Endothelial cell of umbilical vein (primary cell): ENCODE measurements around the gene DNAI1. TPM values are rescaled to one million over a fixed set of nuclear protein-coding genes. Genes with fewer than 3 reads are reported as not detected.
"Not testable (repeated sequence)": the region's sequence is repeated elsewhere in the genome, so short reads cannot be mapped to it uniquely, and the experiment has no call there.

Experiments
- BruUV-seq: library from RNA; stranded (reverse); fragments of 400-500 nt; replicated peaks from 2 replicates; lab custom pipeline; 2021; lab: Mats Ljungman, UMichigan
- CTCF ChIA-PET: fragments of 300-600, 350-600 bp; sonication (Branson Sonifier 250); formaldehyde crosslinking; loops from one replicate; lab custom pipeline; 2021; ENCODE audit warnings: antibody characterized with exemption, inconsistent platforms; lab: Charles Lee
- POLR2A ChIA-PET: fragments of 300-600, 350-600 bp; sonication (Branson Sonifier 250); formaldehyde crosslinking; loops from one replicate; lab custom pipeline; 2021; ENCODE audit warnings: antibody characterized with exemption, inconsistent platforms; lab: Charles Lee
- DNase-seq: peaks from one replicate; pipeline ENCODE4 v3.0.0-alpha.2; 2011; ENCODE audit warnings: low read depth, low spot score
- FAIRE-seq: peaks from 2 replicates; lab custom pipeline; 2011; peaks lifted over from hg19 to GRCh38; lab: Jason Lieb, UNC
- H2AFZ ChIP-seq: 2 replicates; pipeline ENCODE4 v1.6.0; 2012; ENCODE audit warnings: low read depth, low read length, control low read depth, inconsistent platforms
- H3K27ac ChIP-seq: 2 replicates; pipeline ENCODE4 v1.5.1; 2011; ENCODE audit warnings: low read depth, mild to moderate bottlenecking, control low read depth, low read length, moderate library complexity; ENCODE audit not compliant: insufficient read depth
- H3K27me3 ChIP-seq, 2 experiments: 2 replicates each; pipeline versions ENCODE4 v1.6.0 to v1.6.1; 2011; ENCODE audit warnings: low read length in 2 of 2, mixed read lengths in 1 of 2; ENCODE audit not compliant: control insufficient read depth in 2 of 2, insufficient read depth in 2 of 2
- H3K36me3 ChIP-seq, 2 experiments: 2 replicates in 1 of 2; 3 replicates in 1 of 2; pipeline ENCODE4 v1.5.1; 2011; ENCODE audit warnings: low read length in 2 of 2, mild to moderate bottlenecking in 1 of 2, moderate library complexity in 1 of 2; ENCODE audit not compliant: control insufficient read depth in 2 of 2, insufficient read depth in 2 of 2; ENCODE audit errors: extremely low read depth in 1 of 2
- H3K4me1 ChIP-seq: 3 replicates; pipeline ENCODE4 v1.5.1; 2011; ENCODE audit warnings: mild to moderate bottlenecking, low read length; ENCODE audit not compliant: control insufficient read depth, insufficient read depth; ENCODE audit errors: extremely low read depth
- H3K4me2 ChIP-seq: 2 replicates; pipeline ENCODE4 v1.6.1; 2011; ENCODE audit warnings: low read length, control low read depth, mixed read lengths; ENCODE audit not compliant: insufficient read depth
- H3K4me3 ChIP-seq, 3 experiments: fragments of 200-600 bp in 1 of 3; sonication (generic), shearing (Covaris generic) in 1 of 3; replicated peaks in 1 of 3; 2 replicates each; pipeline ENCODE4 v1.5.1; 2011 to 2016; ENCODE audit warnings: control low read depth in 3 of 3, low read length in 3 of 3, mild to moderate bottlenecking in 2 of 3, inconsistent platforms in 1 of 3, low read depth in 1 of 3, moderate library complexity in 1 of 3; ENCODE audit not compliant: insufficient read depth in 1 of 3
- H3K79me2 ChIP-seq: 2 replicates; pipeline ENCODE4 v1.6.0; 2012; ENCODE audit warnings: low read length, inconsistent platforms; ENCODE audit not compliant: control insufficient read depth, insufficient read depth
- H3K9ac ChIP-seq: replicated peaks from 2 replicates; pipeline ENCODE3; 2011; ENCODE audit warnings: low read length, control low read depth; ENCODE audit not compliant: insufficient read depth; ENCODE audit errors: extremely low read depth
- H3K9me1 ChIP-seq: replicated peaks from 3 replicates; pipeline ENCODE4 v1.6.0; 2011; ENCODE audit warnings: mild to moderate bottlenecking, low read length; ENCODE audit not compliant: control insufficient read depth, insufficient read depth; ENCODE audit errors: extremely low read depth
- H3K9me3 ChIP-seq: replicated peaks from 2 replicates; pipeline ENCODE4 v1.5.1; 2012; ENCODE audit warnings: low read length, inconsistent platforms; ENCODE audit not compliant: control insufficient read depth, insufficient read depth
- H4K20me1 ChIP-seq: replicated peaks from 2 replicates; pipeline ENCODE3; 2011; ENCODE audit warnings: mild to moderate bottlenecking, low read length; ENCODE audit not compliant: control insufficient read depth, insufficient read depth; ENCODE audit errors: extremely low read depth
- EZH2 ChIP-seq: IDR thresholded peaks from 2 replicates; pipeline ENCODE4 v1.6.1; 2012; ENCODE audit warnings: borderline replicate concordance, low read depth, mild to moderate bottlenecking, moderate library complexity, low read length, inconsistent platforms; ENCODE audit not compliant: severe bottlenecking
- FOS ChIP-seq: IDR thresholded peaks from 2 replicates; pipeline ENCODE4 v1.6.1; 2011; ENCODE audit warnings: mild to moderate bottlenecking, low read length, moderate library complexity, borderline replicate concordance; ENCODE audit not compliant: insufficient read depth
- GATA2 ChIP-seq: IDR thresholded peaks from 2 replicates; pipeline ENCODE4 v1.7.0; 2011; ENCODE audit warnings: low read depth, mild to moderate bottlenecking, moderate library complexity, mixed read lengths, low read length; ENCODE audit not compliant: insufficient read length, insufficient read depth
- JUN ChIP-seq: IDR thresholded peaks from 2 replicates; pipeline ENCODE4 v1.6.1; 2011; ENCODE audit warnings: borderline replicate concordance, low read depth; ENCODE audit not compliant: insufficient read length, insufficient read depth
- MYC ChIP-seq: IDR thresholded peaks from one replicate; pipeline ENCODE4 v1.6.1; 2011; ENCODE audit warnings: mild to moderate bottlenecking, low read depth, low read length
- POLR2A ChIP-seq: IDR thresholded peaks from 2 replicates; pipeline ENCODE4 v1.6.1; 2012; ENCODE audit warnings: low read depth, mild to moderate bottlenecking, control low read depth, low read length
- POLR2AphosphoS5 ChIP-seq: IDR thresholded peaks from 2 replicates; pipeline ENCODE4 v1.6.1; 2012; ENCODE audit warnings: low read depth, mild to moderate bottlenecking, control low read depth, low read length, moderate library complexity; ENCODE audit not compliant: insufficient read depth
- dilution Hi-C: fragments of 300-500 bp; cut with MboI; formaldehyde crosslinking; loops from one replicate; pipeline ENCODE4 v1.15.0; 2019; ENCODE audit warnings: low sequenced_read_pairs; ENCODE audit not compliant: extremely low pct_ligation_motif_present
- intact Hi-C: fragments of 100-400 bp; cut with micrococcal nuclease; formaldehyde crosslinking; loops from one replicate; pipeline ENCODE4 v1.10.0; 2022
- polyA plus RNA-seq, 4 experiments: library from polyadenylated mRNA; depleted of rRNA in 3 of 4; stranded (reverse) in 3 of 4; unstranded in 1 of 4; fragments of >200 nt; gene quantifications; 2 replicates each; pipeline versions ENCODE4 v1.2.1 to v1.2.3, GENCODE V29; 2011 to 2012; ENCODE audit warnings: missing spikeins in 1 of 4
- total RNA-seq: library from RNA; stranded (reverse); gene quantifications from 2 replicates; pipeline ENCODE4 v1.2.3, GENCODE V29; 2021
- TF ChIP-seq, protein P1 (sequence below), 2 donors: IDR thresholded peaks; 1 replicate in 1 of 2; 2 replicates in 1 of 2; pipeline ENCODE4 v1.5.1; 2011; ENCODE audit warnings: low read length in 2 of 2, mild to moderate bottlenecking in 2 of 2, moderate library complexity in 2 of 2, control low read depth in 1 of 2, inconsistent platforms in 1 of 2, low read depth in 1 of 2; ENCODE audit not compliant: insufficient read depth in 1 of 2; ENCODE audit errors: extremely low read depth in 1 of 2
- TF ChIP-seq, protein P2 (sequence below): IDR thresholded peaks from 2 replicates; pipeline ENCODE4 v1.6.1; 2011; ENCODE audit not compliant: insufficient read depth, insufficient read length

Gene DNAI1
- total and polyA plus RNA-seq, 2 donors (not counting 3 experiments of a cell fraction or from before 2014, with no cell fraction given) = not detected

DNA sequence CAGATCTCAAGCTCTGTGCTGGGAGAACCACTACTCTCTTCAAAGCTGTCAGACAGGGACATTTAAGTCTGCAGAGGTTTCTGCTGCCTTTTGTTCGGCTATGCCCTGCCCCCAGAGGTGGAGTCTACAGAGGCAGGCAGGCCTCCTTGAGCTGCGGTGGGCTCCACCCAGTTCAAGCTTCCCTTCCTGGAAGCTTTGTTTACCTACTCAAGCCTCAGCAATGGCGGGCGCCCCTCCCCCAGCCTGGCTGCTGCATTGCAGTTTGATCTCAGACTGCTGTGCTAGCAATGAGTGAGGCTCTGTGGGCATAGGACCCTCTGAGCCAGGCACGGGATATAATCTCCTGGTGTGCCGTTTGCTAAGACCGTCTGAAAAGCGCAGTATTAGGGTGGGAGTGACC is 73.4 kb downstream of the DNAI1 start:
- BruUV-seq, H3K4me3 ChIP-seq, FAIRE-seq, intact Hi-C loops, H3K9ac ChIP-seq, H4K20me1 ChIP-seq, H3K4me1 ChIP-seq, H3K79me2 ChIP-seq, H2AFZ ChIP-seq, H3K9me1 ChIP-seq, H3K36me3 ChIP-seq, dilution Hi-C loops, DNase-seq, H3K27ac ChIP-seq, POLR2A ChIA-PET, H3K9me3 ChIP-seq, H3K4me2 ChIP-seq: not testable (repeated sequence)
- CTCF ChIA-PET = interaction anchor here (1.2 to 2.2 kb wide), 2 partner anchors 16 to 128 kb away, joined by 4 to 10 read pairs; no protein-coding TSS in a partner anchor
- H3K27me3 ChIP-seq = peaks cover 15 to 18% of the 10 kb centered on the region in 2 experiments

DNA sequence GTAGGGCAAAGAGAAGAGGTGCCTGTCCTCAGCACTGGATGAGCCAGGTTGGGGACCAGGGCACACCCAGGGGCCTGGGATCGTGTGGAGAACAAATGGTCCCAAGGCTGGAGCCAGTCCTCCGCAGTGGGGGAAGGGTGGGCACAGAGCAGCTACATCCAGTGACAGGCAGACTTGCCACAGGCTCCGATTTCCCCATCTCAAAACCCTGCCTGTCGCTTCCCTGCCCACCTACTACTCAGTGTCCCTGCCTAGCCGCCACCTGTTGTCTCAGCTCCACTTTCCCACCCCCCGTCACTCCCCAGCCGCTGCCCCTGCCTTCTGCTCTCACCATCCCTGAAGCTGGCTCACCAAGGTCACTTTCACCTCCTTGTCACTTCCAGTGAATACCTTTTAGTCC is 78.1 kb downstream of the DNAI1 start:
- FAIRE-seq (no peak), DNase-seq (no peak)
- TF ChIP-seq GATA2 (no peak), POLR2AphosphoS5 (no peak), FOS (no peak), EZH2 (no peak), POLR2A (no peak), MYC (no peak), JUN (no peak)
- TF ChIP-seq, protein P1, sequence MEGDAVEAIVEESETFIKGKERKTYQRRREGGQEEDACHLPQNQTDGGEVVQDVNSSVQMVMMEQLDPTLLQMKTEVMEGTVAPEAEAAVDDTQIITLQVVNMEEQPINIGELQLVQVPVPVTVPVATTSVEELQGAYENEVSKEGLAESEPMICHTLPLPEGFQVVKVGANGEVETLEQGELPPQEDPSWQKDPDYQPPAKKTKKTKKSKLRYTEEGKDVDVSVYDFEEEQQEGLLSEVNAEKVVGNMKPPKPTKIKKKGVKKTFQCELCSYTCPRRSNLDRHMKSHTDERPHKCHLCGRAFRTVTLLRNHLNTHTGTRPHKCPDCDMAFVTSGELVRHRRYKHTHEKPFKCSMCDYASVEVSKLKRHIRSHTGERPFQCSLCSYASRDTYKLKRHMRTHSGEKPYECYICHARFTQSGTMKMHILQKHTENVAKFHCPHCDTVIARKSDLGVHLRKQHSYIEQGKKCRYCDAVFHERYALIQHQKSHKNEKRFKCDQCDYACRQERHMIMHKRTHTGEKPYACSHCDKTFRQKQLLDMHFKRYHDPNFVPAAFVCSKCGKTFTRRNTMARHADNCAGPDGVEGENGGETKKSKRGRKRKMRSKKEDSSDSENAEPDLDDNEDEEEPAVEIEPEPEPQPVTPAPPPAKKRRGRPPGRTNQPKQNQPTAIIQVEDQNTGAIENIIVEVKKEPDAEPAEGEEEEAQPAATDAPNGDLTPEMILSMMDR (IDR thresholded peaks at IDR 0.05; ENCODE audit: extremely low read depth in 1 of 2, insufficient read depth in 1 of 2, low read depth in 1 of 2, low read length in 2 of 2) = no peak
- TF ChIP-seq, protein P2, sequence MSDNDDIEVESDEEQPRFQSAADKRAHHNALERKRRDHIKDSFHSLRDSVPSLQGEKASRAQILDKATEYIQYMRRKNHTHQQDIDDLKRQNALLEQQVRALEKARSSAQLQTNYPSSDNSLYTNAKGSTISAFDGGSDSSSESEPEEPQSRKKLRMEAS = no peak
- no TSS peak for BruUV-seq
- dilution Hi-C loops = no loop called here
- Histone ChIP-seq H3K27ac (no peak overlapping the region), H3K9me3 (no peaks in the 10 kb centered on the region), H3K27me3 (peaks cover 15 to 20% of the 10 kb centered on the region in 2 experiments), H3K36me3 (no peaks in the 10 kb centered on the region), H3K4me2 (no peak overlapping the region), H3K4me3 (no peak overlapping the region), H3K4me1 (no peaks in the 10 kb centered on the region), H3K9me1 (no peaks in the 10 kb centered on the region), H2AFZ (no peak overlapping the region), H3K79me2 (no peaks in the 10 kb centered on the region), H4K20me1 (no peaks in the 10 kb centered on the region), H3K9ac (no peak overlapping the region)
- ChIA-PET CTCF (interaction anchor here (1.1 to 1.4 kb wide), 3 partner anchors 11 to 133 kb away, joined by 3 to 8 read pairs (median 6); no protein-coding TSS in a partner anchor), POLR2A (no interaction called here)
- intact Hi-C loops = no loop called here
